Smooth muscle cell (in vitro differentiated cells): ENCODE data around the gene EEFSEC. TPM values are rescaled to one million over a fixed set of nuclear protein-coding genes. Genes with fewer than 3 reads are reported as not detected.

ENCODE experiments used
- DNase-seq: peaks from one replicate; lab custom pipeline; 2025; ENCODE audit not compliant: unreplicated experiment; lab: John Stamatoyannopoulos, UW
- H2AFZ ChIP-seq: fragments of 200-600 bp; sonication (generic); 2 replicates; pipeline ENCODE4 v1.6.0; 2016; ENCODE audit warnings: antibody characterized with exemption, low read depth, mild to moderate bottlenecking
- H3F3A ChIP-seq: fragments of 200-600 bp; sonication (generic); 2 replicates; pipeline ENCODE4 v1.6.0; 2017; ENCODE audit warnings: antibody characterized with exemption, low read depth
- H3K27ac ChIP-seq: fragments of 200-600 bp; sonication (generic); 2 replicates; pipeline ENCODE4 v1.5.1; 2016; ENCODE audit warnings: low read depth, mild to moderate bottlenecking
- H3K27me3 ChIP-seq: fragments of 200-600 bp; sonication (generic); 2 replicates; pipeline ENCODE4 v1.6.1; 2016; ENCODE audit warnings: low read depth, mild to moderate bottlenecking
- H3K36me3 ChIP-seq: fragments of 200-600 bp; sonication (generic); 2 replicates; pipeline ENCODE4 v1.5.1; 2016; ENCODE audit warnings: low read depth
- H3K4me1 ChIP-seq: fragments of 200-600 bp; sonication (generic); 2 replicates; pipeline ENCODE4 v1.5.1; 2016; ENCODE audit warnings: low read depth
- H3K4me2 ChIP-seq: fragments of 200-600 bp; sonication (generic); 2 replicates; pipeline ENCODE4 v1.6.0; 2016; ENCODE audit warnings: mild to moderate bottlenecking
- H3K4me3 ChIP-seq: fragments of 200-600 bp; sonication (generic); 2 replicates; pipeline ENCODE4 v1.5.1; 2016; ENCODE audit warnings: mild to moderate bottlenecking
- H3K79me2 ChIP-seq: fragments of 200-600 bp; sonication (generic); 2 replicates; pipeline ENCODE4 v1.6.0; 2016; ENCODE audit warnings: low read depth, mild to moderate bottlenecking
- H3K9ac ChIP-seq: fragments of 200-600 bp; sonication (generic); 2 replicates; pipeline ENCODE4 v1.6.0; 2016; ENCODE audit warnings: low read depth
- H3K9me3 ChIP-seq: fragments of 200-600 bp; sonication (generic); replicated peaks from 2 replicates; pipeline ENCODE4 v1.5.1; 2016; ENCODE audit warnings: low read depth
- H4K20me1 ChIP-seq: fragments of 200-600 bp; sonication (generic); 2 replicates; pipeline ENCODE4 v1.6.0; 2016; ENCODE audit warnings: low read depth
- CTCF ChIP-seq: fragments of 200-600 bp; sonication (generic); IDR thresholded peaks from 2 replicates; pipeline ENCODE4 v1.5.1; 2017; ENCODE audit warnings: borderline replicate concordance, mild to moderate bottlenecking, antibody characterized with exemption; ENCODE audit not compliant: insufficient read depth, poor library complexity, severe bottlenecking
- WGBS: methylation state at CpG from one replicate; pipeline ENCODE4 v1.1.7; 2016; ENCODE audit warnings: low lambda C conversion rate; 5-methylcytosine and 5-hydroxymethylcytosine counted together
- polyA plus RNA-seq: library from polyadenylated mRNA; unstranded; fragments of >200 nt; fragmentation: Nextera tagmentation; extraction: Ambion mirVana; gene quantifications from 2 replicates; pipeline ENCODE4 v1.2.1, GENCODE V29; 2016
- total RNA-seq: library from RNA; depleted of rRNA; stranded (reverse); fragments of >200 nt; gene quantifications from 2 replicates; pipeline ENCODE4 v1.2.3, GENCODE V29; 2014

Gene EEFSEC
- total and polyA plus RNA-seq, 2 experiments from 2014 or later: 12.4 to 17.1 TPM

GRCh38 chr3:128232376-128233178, 79.3 kb downstream of the EEFSEC start:
- Histone ChIP-seq H3K27ac (peak overlapping the region; percentile 7), H3K4me1 (no peaks in the 10 kb centered on the region), H3F3A (no peaks in the 10 kb centered on the region), H3K4me2 (no peak overlapping the region), H4K20me1 (peaks cover 39% of the 10 kb centered on the region), H3K4me3 (no peak overlapping the region), H3K36me3 (no peaks in the 10 kb centered on the region), H3K9ac (no peak overlapping the region), H3K9me3 (no peaks in the 10 kb centered on the region), H2AFZ (no peak overlapping the region), H3K79me2 (no peaks in the 10 kb centered on the region), H3K27me3 (no peaks in the 10 kb centered on the region)
- no peak for DNase-seq
- WGBS: 70% methylated on average over 14 of the region's 14 CpGs
- no peak for TF ChIP-seq CTCF

GRCh38 chr3:128235207-128235926, 82.1 kb downstream of the EEFSEC start:
- Histone ChIP-seq H3K27ac (no peak overlapping the region), H3K4me1 (no peaks in the 10 kb centered on the region)
- no peak for DNase-seq

GRCh38 chr3:128236657-128237056, 83.4 kb downstream of the EEFSEC start:
- Histone ChIP-seq H2AFZ (no peak overlapping the region), H3F3A (no peaks in the 10 kb centered on the region), H3K9ac (no peak overlapping the region), H3K27me3 (no peaks in the 10 kb centered on the region), H3K36me3 (no peaks in the 10 kb centered on the region), H3K79me2 (no peaks in the 10 kb centered on the region), H3K9me3 (no peaks in the 10 kb centered on the region), H3K4me1 (no peaks in the 10 kb centered on the region), H3K27ac (no peak overlapping the region), H3K4me3 (no peak overlapping the region), H3K4me2 (no peak overlapping the region), H4K20me1 (peaks cover 44% of the 10 kb centered on the region)
- no peak for DNase-seq
- WGBS: 94% methylated on average over 8 of the region's 8 CpGs
- no peak for TF ChIP-seq CTCF

More at GRCh38 chr3:128235207-128235926, 82.1 kb downstream of the EEFSEC start:
- no peaks in the 10 kb centered on the region for H3K9me3 ChIP-seq
- H2AFZ ChIP-seq: no peak overlapping the region
- H3K4me3 ChIP-seq: no peak overlapping the region
- H3K9ac ChIP-seq: no peak overlapping the region
- TF ChIP-seq CTCF: no peak
- no peaks in the 10 kb centered on the region for H3F3A ChIP-seq
- H3K79me2 ChIP-seq: no peaks in the 10 kb centered on the region
- H3K27me3 ChIP-seq: no peaks in the 10 kb centered on the region
- 46% methylated on average over 11 of the region's 11 CpGs for WGBS
- no peak overlapping the region for H3K4me2 ChIP-seq
- no peaks in the 10 kb centered on the region for H3K36me3 ChIP-seq
- peaks cover 47% of the 10 kb centered on the region for H4K20me1 ChIP-seq
